A549 (cell line): Measurements from ENCODE around the gene TPSB2. TPM values are rescaled to one million over a fixed set of nuclear protein-coding genes. Genes with fewer than 3 reads are reported as not detected.

ENCODE experiments used
- ATAC-seq, 2 experiments: fragments of 200-7000 bp in 1 of 2; fragments of >200 bp in 1 of 2; cut with Nextera tagmentation in 1 of 2; cut with Tn5 transposase in 1 of 2; 3 replicates each; pipeline versions ENCODE4 v1.8.0 to v1.9.1; 2018 to 2020; ENCODE audit warnings: mild to moderate bottlenecking in 1 of 2, moderate library complexity in 1 of 2
- CTCF ChIA-PET: fragments of 300-600 bp; sonication (Branson Sonifier 250); formaldehyde crosslinking; extraction: SDS; loops from one replicate; lab custom pipeline; 2021; ENCODE audit warnings: antibody characterized with exemption, inconsistent platforms; lab: Yijun Ruan, JAX
- POLR2A ChIA-PET: fragments of 350-600 bp; formaldehyde crosslinking; extraction: SDS; loops from one replicate; lab custom pipeline; 2021; ENCODE audit warnings: antibody characterized with exemption, inconsistent platforms; lab: Yijun Ruan, JAX
- DNase-seq, 2 experiments: peaks; one replicate each; pipeline versions ENCODE4 v3.0.0 to v3.0.0-alpha.2; 2011 to 2016; ENCODE audit warnings: low read depth in 1 of 2, low spot score in 1 of 2
- FAIRE-seq: peaks from 2 replicates; lab custom pipeline; 2011; peaks lifted over from hg19 to GRCh38; lab: Jason Lieb, UNC
- H3K27ac ChIP-seq, 2 experiments: fragments of >200 bp; sonication (Bioruptor Twin); formaldehyde crosslinking; 3 replicates each; pipeline ENCODE4 v1.5.1; 2016 to 2017
- H3K4me1 ChIP-seq: fragments of >200 bp; sonication (Bioruptor Twin); formaldehyde crosslinking; 3 replicates; pipeline ENCODE4 v1.6.1; 2016
- H3K4me2 ChIP-seq: fragments of >200 bp; sonication (Bioruptor Twin); formaldehyde crosslinking; 3 replicates; pipeline ENCODE4 v1.6.1; 2016
- H3K4me3 ChIP-seq: fragments of >200 bp; sonication (Bioruptor Twin); formaldehyde crosslinking; 3 replicates; pipeline ENCODE4 v1.5.1; 2016
- H3K9me3 ChIP-seq: fragments of >200 bp; sonication (Bioruptor Twin); formaldehyde crosslinking; 3 replicates; pipeline ENCODE4 v1.6.1; 2016
- CBX2 ChIP-seq: fragments of 200-600 bp; sonication (generic); IDR thresholded peaks from 2 replicates; pipeline ENCODE4 v1.6.1; 2016; ENCODE audit warnings: low read depth, mild to moderate bottlenecking, borderline replicate concordance
- CEBPB ChIP-seq, 2 experiments: fragments of >200 bp in 1 of 2; sonication (Bioruptor Twin) in 1 of 2; formaldehyde crosslinking in 1 of 2; IDR thresholded peaks; 2 replicates each; pipeline ENCODE4 v1.6.1; 2012 to 2016
- EHF ChIP-seq: fragments of 250-450 bp; sonication (Bioruptor Pico); IDR thresholded peaks from 2 replicates; pipeline ENCODE4 v1.5.0; 2020; ENCODE audit warnings: mild to moderate bottlenecking
- EHMT2 ChIP-seq: fragments of 200-600 bp; sonication (generic); IDR thresholded peaks from 2 replicates; pipeline ENCODE4 v1.6.1; 2016; ENCODE audit warnings: antibody characterized with exemption, low read depth, mild to moderate bottlenecking, moderate library complexity
- ESRRA ChIP-seq: fragments of 150-350 bp; IDR thresholded peaks from 2 replicates; pipeline ENCODE4 v1.6.1; 2014; ENCODE audit warnings: mild to moderate bottlenecking, low read length, borderline replicate concordance
- FOSB ChIP-seq: fragments of 250-450 bp; sonication (Bioruptor Pico); IDR thresholded peaks from 2 replicates; pipeline ENCODE4 v1.5.0; 2020; ENCODE audit warnings: mild to moderate bottlenecking, moderate library complexity
- GATA3 ChIP-seq: IDR thresholded peaks from 2 replicates; pipeline ENCODE4 v1.6.1; 2012; ENCODE audit warnings: borderline replicate concordance
- HDAC2 ChIP-seq: fragments of 200-600 bp; sonication (generic); IDR thresholded peaks from 2 replicates; pipeline ENCODE4 v1.6.1; 2016
- HEYL ChIP-seq: fragments of 250-450 bp; sonication (Bioruptor Pico); IDR thresholded peaks from 2 replicates; pipeline ENCODE4 v1.8.0; 2021; ENCODE audit warnings: mild to moderate bottlenecking, moderate library complexity
- HOXA7 ChIP-seq: fragments of 250-450 bp; sonication (Bioruptor Pico); IDR thresholded peaks from 2 replicates; pipeline ENCODE4 v1.5.0; 2020; ENCODE audit warnings: mild to moderate bottlenecking, moderate library complexity
- HOXB13 ChIP-seq: fragments of 250-450 bp; sonication (Bioruptor Pico); IDR thresholded peaks from 2 replicates; pipeline ENCODE4 v1.5.0; 2020; ENCODE audit warnings: low read depth, mild to moderate bottlenecking, moderate library complexity
- KDM5A ChIP-seq: fragments of 200-600 bp; sonication (generic); IDR thresholded peaks from 2 replicates; pipeline ENCODE4 v1.6.1; 2016; ENCODE audit warnings: antibody characterized with exemption, mild to moderate bottlenecking
- NPAS2 ChIP-seq: fragments of 250-450 bp; sonication (Bioruptor Pico); IDR thresholded peaks from 2 replicates; pipeline ENCODE4 v1.8.0; 2022; ENCODE audit warnings: mild to moderate bottlenecking, moderate library complexity, borderline replicate concordance
- POLR2AphosphoS2 ChIP-seq: conservative IDR thresholded peaks from 2 replicates; pipeline ENCODE4 v1.6.1; 2012; ENCODE audit warnings: low read length, improper control_type of control experiment, inconsistent platforms
- RAD21 ChIP-seq, 2 experiments: fragments of >200 bp in 1 of 2; sonication (Bioruptor Twin) in 1 of 2; formaldehyde crosslinking in 1 of 2; IDR thresholded peaks in 1 of 2; conservative IDR thresholded peaks in 1 of 2; 2 replicates in 1 of 2; 3 replicates in 1 of 2; pipeline ENCODE4 v1.6.1; 2012 to 2018; ENCODE audit warnings: inconsistent platforms in 1 of 2
- SMC3 ChIP-seq: fragments of >200 bp; sonication (Bioruptor Twin); formaldehyde crosslinking; IDR thresholded peaks from 3 replicates; pipeline ENCODE4 v1.6.1; 2018; ENCODE audit warnings: inconsistent platforms
- ZC3H11A ChIP-seq: fragments of 450-650 bp; IDR thresholded peaks from 2 replicates; pipeline ENCODE4 v1.6.1; 2014; ENCODE audit warnings: antibody characterized with exemption, mild to moderate bottlenecking
- ZNF302 ChIP-seq: fragments of 250-450 bp; sonication (Bioruptor Pico); IDR thresholded peaks from 2 replicates; pipeline ENCODE4 v1.9.0; 2021; ENCODE audit warnings: inconsistent platforms, mild to moderate bottlenecking, moderate library complexity
- WGBS: methylation state at CpG from one replicate; pipeline ENCODE4 v1.1.6; 2017; ENCODE audit errors: missing lambda C conversion rate; 5-methylcytosine and 5-hydroxymethylcytosine counted together
- polyA plus RNA-seq, 4 experiments: library from polyadenylated mRNA; depleted of rRNA in 3 of 4; stranded (reverse); fragments of >200 nt; fragmentation: RNase III in 1 of 4; extraction: RNeasy Plus Mini Kit Qiagen cat#74134 plus additional on column Dnase treatment in 1 of 4; gene quantifications; 2 replicates in 3 of 4; 3 replicates in 1 of 4; pipeline ENCODE4 v1.2.3, GENCODE V29; 2011 to 2017
- TF ChIP-seq, protein P1 (sequence below): fragments of >200 bp; sonication (Bioruptor Twin); formaldehyde crosslinking; IDR thresholded peaks from 2 replicates; pipeline ENCODE4 v1.6.1; 2016
- TF ChIP-seq, protein P2 (sequence below): fragments of >200 bp; sonication (Bioruptor Twin); formaldehyde crosslinking; IDR thresholded peaks from 3 replicates; pipeline ENCODE4 v1.5.1; 2016
- TF ChIP-seq, protein P3 (sequence below): fragments of 250-450 bp; sonication (Bioruptor Pico); IDR thresholded peaks from 2 replicates; pipeline ENCODE4 v1.5.0; 2020; ENCODE audit warnings: low read depth, mild to moderate bottlenecking, moderate library complexity
- TF ChIP-seq, protein P4 (sequence below): IDR thresholded peaks from 2 replicates; pipeline ENCODE4 v1.6.1; 2012

TPSB2 gene
- polyA plus RNA-seq, 2 of the 4 experiments (the other 2 are of a cell fraction), result not detected

DNA sequence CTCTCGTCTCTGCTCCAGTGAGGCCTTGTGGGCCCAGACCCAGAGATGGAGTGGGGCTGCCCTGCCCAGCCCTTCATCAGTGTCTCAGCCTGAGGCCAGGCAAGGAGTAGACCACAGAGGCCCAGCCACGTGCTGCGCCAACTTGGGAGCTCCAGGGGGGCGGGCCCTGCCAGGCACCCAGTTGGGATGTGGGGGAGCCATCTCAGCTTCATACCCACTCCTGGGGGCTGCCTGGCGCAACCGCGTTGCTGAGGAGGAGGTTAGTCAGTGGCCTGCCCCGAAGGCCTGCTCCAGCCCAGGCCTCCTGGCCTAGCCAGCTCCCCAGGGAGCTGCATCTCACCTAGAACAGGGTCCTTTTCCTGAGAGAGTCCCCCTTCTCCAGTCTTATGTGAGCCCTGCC lies 16.8 kb downstream of the TPSB2 start:
- no peak overlapping the region for H3K4me2 ChIP-seq
- no peak overlapping the region for H3K4me3 ChIP-seq
- DNase-seq (no peak), FAIRE-seq (no peak), ATAC-seq (no peak)
- no peaks in the 10 kb centered on the region for H3K4me1 ChIP-seq
- TF ChIP-seq HDAC2 (no peak), HEYL (CRISPR knock-in tag) (no peak), RAD21 (conservative IDR thresholded peaks at IDR 0.05 in 1 of 2, IDR thresholded peaks at IDR 0.05 in 1 of 2) (no peak), ZNF302 (CRISPR knock-in tag) (no peak), KDM5A (no peak), ESRRA (no peak), ZC3H11A (no peak)
- TF ChIP-seq, protein P1, sequence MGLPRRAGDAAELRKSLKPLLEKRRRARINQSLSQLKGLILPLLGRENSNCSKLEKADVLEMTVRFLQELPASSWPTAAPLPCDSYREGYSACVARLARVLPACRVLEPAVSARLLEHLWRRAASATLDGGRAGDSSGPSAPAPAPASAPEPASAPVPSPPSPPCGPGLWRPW, result no peak
- POLR2A ChIA-PET, result no interaction called here
- H3K9me3 ChIP-seq, result no peaks in the 10 kb centered on the region
- H3K27ac ChIP-seq, result no peak overlapping the region
- WGBS, result 90% methylated on average over 7 of the region's 8 CpGs
- CTCF ChIA-PET, result no interaction called here

DNA sequence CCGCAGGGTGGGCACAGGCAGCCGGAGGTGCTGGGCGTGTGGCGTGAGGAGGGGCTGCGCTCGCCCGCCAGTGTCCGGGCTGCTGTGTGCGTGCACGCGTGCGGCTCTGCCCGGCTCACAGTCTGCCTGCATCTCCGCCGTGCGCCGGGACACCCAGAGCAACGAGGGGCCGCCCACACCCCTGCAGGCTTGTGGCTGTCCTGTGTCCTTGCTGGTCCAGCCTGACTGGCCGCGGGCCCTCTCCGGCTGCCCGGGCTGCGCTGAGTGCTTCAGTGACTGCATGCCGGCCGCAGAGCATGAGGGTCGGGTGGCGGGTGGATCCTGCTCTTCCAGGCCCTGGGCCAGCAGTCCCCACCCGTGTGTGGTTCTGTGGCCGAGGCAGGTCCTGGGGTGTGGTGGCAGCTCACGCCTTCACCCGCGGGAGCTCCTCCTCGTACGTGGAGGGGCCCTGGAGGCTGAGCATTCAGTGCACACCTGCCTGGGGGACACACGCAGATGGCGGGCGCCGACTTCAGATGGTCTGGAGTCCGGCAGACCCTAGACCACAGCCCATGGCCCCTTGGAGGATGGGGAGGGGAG lies 17.3 kb downstream of the TPSB2 start:
- no peak overlapping the region for H3K4me2 ChIP-seq
- FAIRE-seq, result no peak
- POLR2A ChIA-PET, result no interaction called here
- H3K4me3 ChIP-seq, result no peak overlapping the region
- no peaks in the 10 kb centered on the region for H3K4me1 ChIP-seq
- TF ChIP-seq EHMT2 (no peak), KDM5A (no peak), ESRRA (no peak), NPAS2 (CRISPR knock-in tag) (no peak), POLR2AphosphoS2 (no peak), FOSB (CRISPR knock-in tag) (no peak), SMC3 (no peak), HOXB13 (CRISPR knock-in tag) (no peak), CEBPB (IDR thresholded peaks at IDR 0.05) (no peak), EHF (CRISPR knock-in tag) (no peak), GATA3 (no peak), CBX2 (no peak), HOXA7 (CRISPR knock-in tag) (no peak)
- TF ChIP-seq, protein P2, sequence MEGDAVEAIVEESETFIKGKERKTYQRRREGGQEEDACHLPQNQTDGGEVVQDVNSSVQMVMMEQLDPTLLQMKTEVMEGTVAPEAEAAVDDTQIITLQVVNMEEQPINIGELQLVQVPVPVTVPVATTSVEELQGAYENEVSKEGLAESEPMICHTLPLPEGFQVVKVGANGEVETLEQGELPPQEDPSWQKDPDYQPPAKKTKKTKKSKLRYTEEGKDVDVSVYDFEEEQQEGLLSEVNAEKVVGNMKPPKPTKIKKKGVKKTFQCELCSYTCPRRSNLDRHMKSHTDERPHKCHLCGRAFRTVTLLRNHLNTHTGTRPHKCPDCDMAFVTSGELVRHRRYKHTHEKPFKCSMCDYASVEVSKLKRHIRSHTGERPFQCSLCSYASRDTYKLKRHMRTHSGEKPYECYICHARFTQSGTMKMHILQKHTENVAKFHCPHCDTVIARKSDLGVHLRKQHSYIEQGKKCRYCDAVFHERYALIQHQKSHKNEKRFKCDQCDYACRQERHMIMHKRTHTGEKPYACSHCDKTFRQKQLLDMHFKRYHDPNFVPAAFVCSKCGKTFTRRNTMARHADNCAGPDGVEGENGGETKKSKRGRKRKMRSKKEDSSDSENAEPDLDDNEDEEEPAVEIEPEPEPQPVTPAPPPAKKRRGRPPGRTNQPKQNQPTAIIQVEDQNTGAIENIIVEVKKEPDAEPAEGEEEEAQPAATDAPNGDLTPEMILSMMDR, result no peak
- TF ChIP-seq, protein P3, sequence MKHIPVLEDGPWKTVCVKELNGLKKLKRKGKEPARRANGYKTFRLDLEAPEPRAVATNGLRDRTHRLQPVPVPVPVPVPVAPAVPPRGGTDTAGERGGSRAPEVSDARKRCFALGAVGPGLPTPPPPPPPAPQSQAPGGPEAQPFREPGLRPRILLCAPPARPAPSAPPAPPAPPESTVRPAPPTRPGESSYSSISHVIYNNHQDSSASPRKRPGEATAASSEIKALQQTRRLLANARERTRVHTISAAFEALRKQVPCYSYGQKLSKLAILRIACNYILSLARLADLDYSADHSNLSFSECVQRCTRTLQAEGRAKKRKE (CRISPR knock-in tag), result no peak
- TF ChIP-seq, protein P4, sequence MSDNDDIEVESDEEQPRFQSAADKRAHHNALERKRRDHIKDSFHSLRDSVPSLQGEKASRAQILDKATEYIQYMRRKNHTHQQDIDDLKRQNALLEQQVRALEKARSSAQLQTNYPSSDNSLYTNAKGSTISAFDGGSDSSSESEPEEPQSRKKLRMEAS, result no peak
- 95% methylated on average over 14 of the region's 40 CpGs for WGBS
- CTCF ChIA-PET, result no interaction called here
- no peak overlapping the region for H3K27ac ChIP-seq
- no peak for DNase-seq
- no peaks in the 10 kb centered on the region for H3K9me3 ChIP-seq
- ATAC-seq, result no peak
